ENCODE measurements around the gene PPP3R1.

The PPP3R1 gene

GRCh38 chr2:68237404-68237803 is 14.9 kb downstream of the PPP3R1 start:
- no peak for DNase-seq (ENCODE audit: extremely low read depth, insufficient read length)
- Histone ChIP-seq H3K36me3 (ENCODE audit: control insufficient read depth, insufficient read depth, low read length) (no peaks in the 10 kb centered on the region), H3K27me3 (replicated peaks; ENCODE audit: control insufficient read depth, insufficient read depth, low read length) (no peaks in the 10 kb centered on the region), H3K4me3 (replicated peaks; ENCODE audit: low read depth, low read length) (no peak overlapping the region)
- no peak for TF ChIP-seq CTCF (IDR thresholded peaks at IDR 0.05; ENCODE audit: insufficient read depth, low read length, poor library complexity, severe bottlenecking)

- DNase-seq (ENCODE audit: extremely low read depth, insufficient read length): no peak
- no peak overlapping the region for H3K4me3 ChIP-seq (replicated peaks; ENCODE audit: low read depth, low read length)
- no peak for TF ChIP-seq CTCF (IDR thresholded peaks at IDR 0.05; ENCODE audit: insufficient read depth, low read length, poor library complexity, severe bottlenecking)
- H3K36me3 ChIP-seq (ENCODE audit: control insufficient read depth, insufficient read depth, low read length): no peaks in the 10 kb centered on the region
- H3K27me3 ChIP-seq (replicated peaks; ENCODE audit: control insufficient read depth, insufficient read depth, low read length): no peaks in the 10 kb centered on the region
Observed at GRCh38 chr2:68236876-68237275, 15.5 kb downstream of the PPP3R1 start.

- no peak for TF ChIP-seq CTCF (IDR thresholded peaks at IDR 0.05; ENCODE audit: insufficient read depth, low read length, poor library complexity, severe bottlenecking)
- H3K4me3 ChIP-seq (replicated peaks; ENCODE audit: low read depth, low read length): no peak overlapping the region
- no peak for DNase-seq (ENCODE audit: extremely low read depth, insufficient read length)
- H3K27me3 ChIP-seq (replicated peaks; ENCODE audit: control insufficient read depth, insufficient read depth, low read length): no peaks in the 10 kb centered on the region
- H3K36me3 ChIP-seq (ENCODE audit: control insufficient read depth, insufficient read depth, low read length): no peaks in the 10 kb centered on the region
Observed at GRCh38 chr2:68236103-68236734, 16.1 kb downstream of the PPP3R1 start.

GRCh38 chr2:68235090-68235489 is 17.2 kb downstream of the PPP3R1 start:
- no peaks in the 10 kb centered on the region; the same call in 1 of the 2 replicates for H3K36me3 ChIP-seq (ENCODE audit: control insufficient read depth, insufficient read depth, low read length)
- H3K4me3 ChIP-seq (replicated peaks; ENCODE audit: low read depth, low read length): no peak overlapping the region
- no peaks in the 10 kb centered on the region for H3K27me3 ChIP-seq (replicated peaks; ENCODE audit: control insufficient read depth, insufficient read depth, low read length)
- TF ChIP-seq CTCF (IDR thresholded peaks at IDR 0.05; ENCODE audit: insufficient read depth, low read length, poor library complexity, severe bottlenecking): no peak
- DNase-seq (ENCODE audit: extremely low read depth, insufficient read length): no peak

- DNase-seq (ENCODE audit: extremely low read depth, insufficient read length): no peak
- H3K4me3 ChIP-seq (replicated peaks; ENCODE audit: low read depth, low read length): no peak overlapping the region
- no peak for TF ChIP-seq CTCF (IDR thresholded peaks at IDR 0.05; ENCODE audit: insufficient read depth, low read length, poor library complexity, severe bottlenecking)
- H3K27me3 ChIP-seq (replicated peaks; ENCODE audit: control insufficient read depth, insufficient read depth, low read length): no peaks in the 10 kb centered on the region
- H3K36me3 ChIP-seq (ENCODE audit: control insufficient read depth, insufficient read depth, low read length): no peaks in the 10 kb centered on the region; the same call in 1 of the 2 replicates
Observed at GRCh38 chr2:68234405-68234804, 17.9 kb downstream of the PPP3R1 start.

GRCh38 chr2:68231061-68231372 is 21.3 kb downstream of the PPP3R1 start:
- H3K36me3 ChIP-seq (ENCODE audit: control insufficient read depth, insufficient read depth, low read length): no peaks in the 10 kb centered on the region; the same call in 1 of the 2 replicates
- DNase-seq (ENCODE audit: extremely low read depth, insufficient read length): no peak
- no peak for TF ChIP-seq CTCF (IDR thresholded peaks at IDR 0.05; ENCODE audit: insufficient read depth, low read length, poor library complexity, severe bottlenecking)
- no peaks in the 10 kb centered on the region for H3K27me3 ChIP-seq (replicated peaks; ENCODE audit: control insufficient read depth, insufficient read depth, low read length)
- no peak overlapping the region for H3K4me3 ChIP-seq (replicated peaks; ENCODE audit: low read depth, low read length)

Data from GM06990 (cell line).